Stimulated activated CD8-positive, alpha-beta memory T cell treated with anti-CD3 and anti-CD28 coated beads, Interleukin-7, amount 100 ng/mL, for 48 hours (primary cell): ENCODE data around the gene CC2D2B.
"Not testable (repeated sequence)": the region's sequence is repeated elsewhere in the genome, so short reads cannot be mapped to it uniquely, and the experiment has no call there.

ENCODE experiments used
- DNase-seq, 2 donors: peaks; one replicate each; pipeline ENCODE4 v3.0.0-alpha.2; 2020; ENCODE audit warnings: low read depth in 1 of 2; ENCODE audit errors: extremely low read depth in 1 of 2

Gene CC2D2B

GRCh38 chr10:96014473-96015102 lies 106.8 kb downstream of the CC2D2B start:
- DNase-seq = no peak

- no peak for DNase-seq
Measured at GRCh38 chr10:96017191-96017687, 109.5 kb downstream of the CC2D2B start.

GRCh38 chr10:96021332-96021731 lies 113.6 kb downstream of the CC2D2B start:
- no peak for DNase-seq

- no peak for DNase-seq
Measured at GRCh38 chr10:96022739-96023138, 115.0 kb downstream of the CC2D2B start.

GRCh38 chr10:96023168-96023567 lies 115.4 kb downstream of the CC2D2B start:
- DNase-seq = no peak

- DNase-seq = no peak
Measured at GRCh38 chr10:96025566-96025965, 117.8 kb downstream of the CC2D2B start.

GRCh38 chr10:96034625-96035024 lies 126.8 kb downstream of the CC2D2B start:
- no peak for DNase-seq

- no peak for DNase-seq
Measured at GRCh38 chr10:96038476-96039387, 131.0 kb downstream of the CC2D2B start.

GRCh38 chr10:96041146-96041545 lies 133.4 kb downstream of the CC2D2B start:
- DNase-seq = no peak

GRCh38 chr10:96043033-96043892 lies 135.5 kb downstream of the CC2D2B start, which contains the start of gene CCNJ:
CCNJ (plus strand) TSS chr10:96043583; CDS start chr10:96044394, 811 bp downstream.
- peak; percentile 67 for DNase-seq

- peak; percentile 19 to 30 for DNase-seq
Measured at GRCh38 chr10:96043893-96044715, 136.3 kb downstream of the CC2D2B start.

GRCh38 chr10:96044736-96045135 lies 137.0 kb downstream of the CC2D2B start:
- DNase-seq = no peak

GRCh38 chr10:96046546-96046945 lies 138.8 kb downstream of the CC2D2B start:
- no peak for DNase-seq

- DNase-seq = no peak
Measured at GRCh38 chr10:96047004-96047649, 139.4 kb downstream of the CC2D2B start.

- not testable (repeated sequence) for DNase-seq
Measured at GRCh38 chr10:96047925-96048324, 140.2 kb downstream of the CC2D2B start.

GRCh38 chr10:96049340-96049739 lies 141.6 kb downstream of the CC2D2B start:
- DNase-seq = no peak

- no peak for DNase-seq
Measured at GRCh38 chr10:96053985-96054384, 146.2 kb downstream of the CC2D2B start.

GRCh38 chr10:96056787-96057186 lies 149.0 kb downstream of the CC2D2B start:
- no peak for DNase-seq

GRCh38 chr10:96061232-96061631 lies 153.5 kb downstream of the CC2D2B start:
- DNase-seq = no peak

GRCh38 chr10:96072674-96073073 lies 164.9 kb downstream of the CC2D2B start:
- DNase-seq = no peak
